Endodermal cell (in vitro differentiated cells): ENCODE data around the gene XXYLT1. TPM values are rescaled to one million over a fixed set of nuclear protein-coding genes. Genes with fewer than 3 reads are reported as not detected.

Source experiments
- DNase-seq: peaks from one replicate; pipeline ENCODE4 v3.0.0-alpha.2; 2017
- H3K27ac ChIP-seq: 2 replicates; pipeline ENCODE4 v1.5.1; 2013; ENCODE audit warnings: mild to moderate bottlenecking, low read depth, low read length, moderate library complexity
- H3K27me3 ChIP-seq: 2 replicates; pipeline ENCODE4 v1.6.1; 2013; ENCODE audit warnings: mild to moderate bottlenecking, low read length, moderate library complexity; ENCODE audit not compliant: insufficient read depth, control insufficient read depth, poor library complexity, severe bottlenecking
- H3K36me3 ChIP-seq: 2 replicates; pipeline ENCODE4 v1.7.0; 2013; ENCODE audit warnings: mild to moderate bottlenecking, low read length, moderate library complexity; ENCODE audit not compliant: control insufficient read depth, insufficient read depth
- H3K4me1 ChIP-seq: one replicate; pipeline ENCODE4 v1.7.0; 2013; ENCODE audit warnings: low read length; ENCODE audit not compliant: control insufficient read depth, insufficient read depth
- H3K4me3 ChIP-seq: 2 replicates; pipeline ENCODE4 v1.5.1; 2013; ENCODE audit warnings: mild to moderate bottlenecking, low read length, moderate library complexity
- H3K9ac ChIP-seq: 2 replicates; pipeline ENCODE4 v1.6.1; 2013; ENCODE audit warnings: mild to moderate bottlenecking, low read length, moderate library complexity; ENCODE audit not compliant: poor library complexity, severe bottlenecking; ENCODE audit errors: extremely low read depth
- H3K9me3 ChIP-seq: 2 replicates; pipeline ENCODE4 v1.6.1; 2013; ENCODE audit warnings: mild to moderate bottlenecking, low read length, moderate library complexity; ENCODE audit not compliant: control insufficient read depth
- H3K27ac Mint-ChIP-seq: 2 replicates; pipeline ENCODE4 v1.8.0; 2020; ENCODE audit warnings: mixed read lengths
- H3K27me3 Mint-ChIP-seq: 2 replicates; pipeline ENCODE4 v1.8.0; 2021; ENCODE audit warnings: mild to moderate bottlenecking, mixed read lengths; ENCODE audit not compliant: insufficient read depth
- H3K36me3 Mint-ChIP-seq: 2 replicates; pipeline ENCODE4 v1.8.0; 2020; ENCODE audit warnings: low read depth, mixed read lengths
- H3K4me1 Mint-ChIP-seq: 2 replicates; pipeline ENCODE4 v1.8.0; 2020; ENCODE audit warnings: mixed read lengths
- H3K4me3 Mint-ChIP-seq: 2 replicates; pipeline ENCODE4 v1.8.0; 2020; ENCODE audit warnings: mild to moderate bottlenecking, moderate library complexity, mixed read lengths
- H3K9me3 Mint-ChIP-seq: 2 replicates; pipeline ENCODE4 v1.8.0; 2020; ENCODE audit warnings: mild to moderate bottlenecking, mixed read lengths
- CTCF ChIP-seq: fragments of 200-600 bp; sonication (generic); conservative IDR thresholded peaks from 2 replicates; pipeline ENCODE4 v1.5.0; 2021; ENCODE audit warnings: antibody characterized with exemption, mild to moderate bottlenecking
- WGBS, 2 experiments: methylation state at CpG; one replicate each; pipeline versions ENCODE4 v1.1.5 to v1.1.7; 2013; ENCODE audit warnings: missing lambda C conversion rate in 2 of 2, mixed read lengths in 1 of 2; ENCODE audit not compliant: insufficient coverage in 1 of 2, insufficient read length in 1 of 2; 5-methylcytosine and 5-hydroxymethylcytosine counted together
- total RNA-seq, 2 donors: library from RNA; stranded (reverse); fragmentation: NEBNext Ultra II Directional in 1 of 2; extraction: Animal tissue kit (Norgen Biotek cat#: 25700) in 1 of 2; gene quantifications; 2 replicates in 1 of 2; 3 replicates in 1 of 2; pipeline ENCODE4 v1.2.1, GENCODE V29; 2021

XXYLT1 gene
- total RNA-seq, 2 donors from 2014 or later = 35.5 to 38.3 TPM

GRCh38 chr3:195119461-195120266 is 151.3 kb downstream of the XXYLT1 start:
- 6 to 14% methylated on average over 11 to 16 of the region's 16 CpGs for WGBS, 2 experiments

GRCh38 chr3:195118671-195119070 is 152.3 kb downstream of the XXYLT1 start:
- Mint-ChIP-seq H3K4me3 (peak overlapping the region; percentile 34), H3K4me1 (peaks cover 56% of the 10 kb centered on the region)

More at GRCh38 chr3:195119461-195120266, 151.3 kb downstream of the XXYLT1 start:
- Mint-ChIP-seq H3K27me3 (no peaks in the 10 kb centered on the region), H3K36me3 (no peaks in the 10 kb centered on the region), H3K9me3 (no peaks in the 10 kb centered on the region), H3K4me1 (peaks cover 56% of the 10 kb centered on the region), H3K4me3 (peak overlapping the region; percentile 26), H3K27ac (peak overlapping the region; percentile 96)
- no peaks in the 10 kb centered on the region for H3K36me3 ChIP-seq
- H3K27me3 ChIP-seq = no peaks in the 10 kb centered on the region
- TF ChIP-seq CTCF = no peak
- peak overlapping the region; percentile 37 for H3K9ac ChIP-seq
- DNase-seq = peak; percentile 93
- H3K4me1 ChIP-seq = peaks cover 33% of the 10 kb centered on the region
- peaks cover 3% of the 10 kb centered on the region for H3K9me3 ChIP-seq
- H3K4me3 ChIP-seq = peak overlapping the region; percentile 5
- peak overlapping the region; percentile 96 for H3K27ac ChIP-seq

GRCh38 chr3:195117978-195118581 is 152.9 kb downstream of the XXYLT1 start:
- Mint-ChIP-seq H3K36me3 (no peaks in the 10 kb centered on the region), H3K4me1 (peaks cover 56% of the 10 kb centered on the region), H3K9me3 (no peaks in the 10 kb centered on the region), H3K4me3 (peak overlapping the region; percentile 34), H3K27ac (peak overlapping the region; percentile 92), H3K27me3 (no peaks in the 10 kb centered on the region)
- no peaks in the 10 kb centered on the region for H3K36me3 ChIP-seq
- peaks cover 33% of the 10 kb centered on the region for H3K4me1 ChIP-seq
- H3K9ac ChIP-seq = no peak overlapping the region
- 58 to 59% methylated on average over 7 to 10 of the region's 10 CpGs for WGBS, 2 experiments
- H3K9me3 ChIP-seq = peaks cover 3% of the 10 kb centered on the region
- peak overlapping the region; percentile 36 for H3K4me3 ChIP-seq
- peak; percentile 73 for TF ChIP-seq CTCF
- no peaks in the 10 kb centered on the region for H3K27me3 ChIP-seq
- peak; percentile 79 for DNase-seq
- peak overlapping the region; percentile 8 for H3K27ac ChIP-seq

More at GRCh38 chr3:195118671-195119070, 152.3 kb downstream of the XXYLT1 start:
- DNase-seq = no peak
- no peaks in the 10 kb centered on the region for H3K36me3 ChIP-seq
- H3K9ac ChIP-seq = no peak overlapping the region
- 82 to 84% methylated on average over 8 to 13 of the region's 13 CpGs for WGBS, 2 experiments
- H3K4me1 ChIP-seq = peaks cover 33% of the 10 kb centered on the region
- peak overlapping the region; percentile 92 for H3K27ac Mint-ChIP-seq
- no peaks in the 10 kb centered on the region for H3K9me3 Mint-ChIP-seq
- TF ChIP-seq CTCF = no peak
- peak overlapping the region; percentile 8 for H3K27ac ChIP-seq
- no peaks in the 10 kb centered on the region for H3K27me3 Mint-ChIP-seq
- peak overlapping the region; percentile 36 for H3K4me3 ChIP-seq
- H3K36me3 Mint-ChIP-seq = no peaks in the 10 kb centered on the region
- H3K27me3 ChIP-seq = no peaks in the 10 kb centered on the region
- H3K9me3 ChIP-seq = peaks cover 3% of the 10 kb centered on the region
